GM18499 (cell line): Measurements from ENCODE around the gene CTNNA2.

Source experiments
- ATAC-seq: cut with Tn5 transposase; IDR thresholded peaks from one replicate; pipeline ENCODE4 v1.9.1; 2021; ENCODE audit warnings: moderate number of reproducible peaks; ENCODE audit not compliant: insufficient read depth, unreplicated experiment

CTNNA2 gene

DNA sequence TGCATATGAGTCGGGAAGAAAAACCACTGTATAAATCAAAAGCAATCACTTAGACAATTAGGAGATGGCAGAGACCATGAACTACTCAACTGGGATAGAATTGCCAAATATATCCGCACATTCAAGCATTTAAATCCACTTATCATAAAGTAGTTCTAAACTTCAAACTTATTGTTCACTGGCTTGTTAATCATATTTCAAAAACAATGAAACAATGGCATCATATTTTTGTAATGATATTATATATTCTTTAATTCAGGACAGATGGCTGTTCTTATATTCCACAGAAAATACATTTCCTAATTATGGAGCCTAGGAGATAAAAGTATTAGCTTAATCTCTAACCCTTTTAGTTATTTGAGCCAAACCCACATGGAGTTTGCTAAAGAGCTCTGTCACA lies 263.6 kb downstream of the CTNNA2 start:
- ATAC-seq: no peak

DNA sequence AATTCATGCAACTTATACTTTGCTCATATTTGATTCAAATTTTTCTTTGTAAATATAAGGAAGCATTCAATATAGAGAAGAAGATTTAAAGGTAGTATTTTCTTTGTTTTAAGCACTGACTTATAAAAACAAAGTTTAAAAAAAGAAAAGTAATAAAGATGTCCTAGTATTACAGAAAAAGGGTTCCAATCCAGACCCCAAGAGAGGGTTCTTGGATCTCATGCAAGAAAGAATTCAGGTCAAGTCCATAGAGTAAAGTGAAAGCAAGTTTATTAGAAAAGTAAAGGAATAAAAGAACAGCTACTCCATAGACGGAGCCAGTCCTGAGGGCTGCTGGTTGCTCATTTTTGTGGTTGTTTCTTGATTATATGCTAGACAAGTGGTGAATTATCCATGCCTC lies 267.9 kb downstream of the CTNNA2 start:
- ATAC-seq: no peak

DNA sequence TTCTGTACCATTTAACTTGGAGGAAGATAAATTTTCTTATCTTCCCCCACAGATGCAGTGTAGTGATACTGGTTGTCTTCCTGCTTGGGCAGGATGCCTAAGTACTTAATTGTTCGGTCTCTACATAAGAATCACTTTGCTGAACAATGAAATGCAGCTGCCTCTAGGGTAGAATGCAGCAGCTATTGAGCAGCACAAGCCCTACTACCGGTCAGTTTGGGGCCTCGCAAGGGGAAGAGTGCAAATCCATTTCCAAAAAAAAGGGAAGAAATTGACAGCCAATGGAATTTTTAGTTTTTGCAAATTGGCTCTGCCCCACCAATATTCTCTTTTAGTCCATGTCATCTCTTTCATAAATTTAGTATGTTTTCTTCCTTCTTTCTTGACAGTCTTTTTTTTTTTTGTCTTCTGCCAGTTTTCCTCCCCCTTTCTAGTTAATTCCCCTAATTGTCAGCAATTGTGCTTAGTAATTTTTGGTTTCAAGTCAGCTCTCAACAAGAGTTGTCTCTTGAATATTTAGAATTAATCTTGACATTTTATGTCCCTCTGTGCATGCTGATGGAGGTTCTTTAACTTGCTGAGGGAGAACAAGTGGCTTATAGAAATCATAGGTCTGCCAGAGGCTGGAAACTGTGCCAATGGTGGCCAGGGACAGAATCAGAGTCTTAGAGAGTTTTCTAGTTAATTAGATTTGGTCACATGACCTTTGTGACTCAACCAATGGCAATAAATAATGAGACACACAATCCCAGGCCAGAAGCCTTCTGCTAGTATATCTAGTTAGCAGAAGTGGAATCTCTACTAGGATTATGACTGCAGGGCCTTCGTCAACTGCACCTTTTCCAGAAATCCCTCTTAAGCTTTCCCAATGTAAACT lies 270.0 kb downstream of the CTNNA2 start:
- no peak for ATAC-seq

DNA sequence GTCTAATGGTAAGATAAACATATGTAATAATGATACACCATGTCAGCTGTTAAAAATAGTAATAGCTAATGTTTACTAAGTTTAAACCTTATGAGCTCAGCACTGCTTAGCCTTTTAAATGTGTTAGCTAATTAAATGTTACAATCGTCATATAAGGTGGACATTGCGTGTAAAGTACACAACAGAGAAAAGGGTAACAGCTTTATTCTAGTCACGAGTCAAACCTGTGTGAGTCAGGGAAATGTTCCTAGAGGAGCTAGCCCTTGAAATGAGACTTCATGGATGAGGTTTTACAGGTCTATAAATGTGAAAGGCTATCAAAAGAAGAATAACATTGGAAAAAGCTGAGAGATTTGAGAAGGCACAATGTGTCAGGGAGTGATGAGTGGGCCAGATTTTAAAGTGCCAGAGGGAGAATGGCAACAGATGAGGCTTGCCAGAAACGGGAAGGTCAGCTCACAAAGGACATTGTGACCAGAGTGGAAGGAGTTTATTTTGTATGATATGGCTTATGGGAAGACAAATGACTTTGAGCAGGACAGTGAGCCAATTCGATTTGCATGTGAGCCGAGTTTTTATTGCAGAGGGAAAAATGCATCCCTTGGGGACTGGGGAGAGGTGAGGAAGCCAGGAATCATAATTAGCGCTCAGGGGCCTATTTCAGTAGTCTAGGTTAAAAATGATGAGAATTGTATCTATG lies 276.3 kb downstream of the CTNNA2 start:
- ATAC-seq: no peak

DNA sequence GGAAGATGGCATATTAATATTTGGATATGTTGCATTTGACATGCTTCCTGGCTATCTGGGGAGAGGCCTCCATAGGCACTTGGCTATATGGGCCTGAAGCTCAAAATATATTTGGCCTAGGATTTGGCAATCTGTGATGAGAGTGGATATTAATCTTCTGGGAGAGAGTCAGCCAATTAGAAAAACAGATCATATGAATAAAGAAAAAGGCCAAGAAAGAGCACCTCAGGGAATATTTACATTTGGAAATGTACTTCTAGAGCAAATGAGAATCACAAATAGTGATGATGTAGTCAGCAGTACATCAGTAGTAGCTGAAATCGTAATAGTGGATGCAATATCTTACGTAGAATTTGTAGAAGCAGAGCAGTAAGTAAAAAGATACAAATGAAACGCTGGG lies 277.0 kb downstream of the CTNNA2 start:
- no peak for ATAC-seq

DNA sequence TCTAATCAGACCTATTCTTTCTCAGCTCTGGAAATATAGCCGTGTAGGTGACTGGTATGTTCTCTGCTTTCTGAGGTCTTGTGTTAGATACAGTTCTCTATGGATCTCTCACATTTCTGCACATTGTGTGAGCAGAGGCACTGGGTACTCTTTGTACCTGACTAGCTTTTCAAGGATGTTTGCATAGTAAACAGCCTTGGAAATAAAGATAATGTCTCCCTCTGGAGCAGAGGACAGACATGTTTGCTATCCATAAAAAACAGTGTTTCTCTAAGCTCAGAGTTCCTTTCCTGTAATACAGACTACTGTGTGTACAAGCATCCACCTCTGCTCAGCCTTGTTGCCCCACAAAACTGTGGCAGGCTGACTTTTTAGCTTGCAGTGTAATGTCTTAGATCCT lies 279.2 kb downstream of the CTNNA2 start:
- no peak for ATAC-seq

DNA sequence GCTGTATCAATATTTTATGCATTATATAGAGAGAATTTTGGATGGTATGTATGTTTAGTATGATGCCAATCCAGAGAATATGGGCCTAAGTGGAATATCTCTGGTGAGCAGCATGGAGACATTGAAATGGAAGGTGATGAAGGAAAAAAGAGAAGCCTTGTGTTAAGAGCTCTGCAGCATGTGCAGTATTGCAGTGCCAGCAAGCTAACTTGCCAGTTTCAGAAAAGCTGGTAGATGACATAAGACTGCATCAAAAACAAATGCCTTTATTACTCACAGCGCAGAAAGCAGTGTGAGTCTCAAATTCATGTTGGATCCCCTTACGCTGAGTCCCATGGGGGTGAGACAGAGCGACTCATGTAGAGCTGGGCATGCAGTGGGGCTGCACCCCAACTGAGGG lies 280.2 kb downstream of the CTNNA2 start:
- ATAC-seq: no peak

DNA sequence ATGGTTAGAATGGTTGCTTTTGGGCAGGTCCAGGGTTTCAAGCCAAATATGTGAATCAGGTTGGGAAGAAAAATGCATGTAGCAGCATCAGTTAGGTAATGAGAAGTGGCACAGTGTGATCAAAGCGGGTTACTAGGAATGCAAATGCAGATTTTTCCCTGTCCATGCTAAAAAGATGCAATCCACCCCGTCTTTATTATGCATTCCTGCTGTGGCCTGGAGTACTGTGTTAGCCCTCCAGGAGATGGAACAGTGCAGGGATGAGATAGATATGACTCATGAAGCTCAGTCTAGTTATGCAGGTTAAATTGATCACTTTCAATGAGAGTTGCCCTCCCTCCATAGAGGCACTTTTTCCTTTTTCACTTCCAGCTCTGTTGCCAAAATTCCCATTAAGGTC lies 283.8 kb downstream of the CTNNA2 start:
- no peak for ATAC-seq

DNA sequence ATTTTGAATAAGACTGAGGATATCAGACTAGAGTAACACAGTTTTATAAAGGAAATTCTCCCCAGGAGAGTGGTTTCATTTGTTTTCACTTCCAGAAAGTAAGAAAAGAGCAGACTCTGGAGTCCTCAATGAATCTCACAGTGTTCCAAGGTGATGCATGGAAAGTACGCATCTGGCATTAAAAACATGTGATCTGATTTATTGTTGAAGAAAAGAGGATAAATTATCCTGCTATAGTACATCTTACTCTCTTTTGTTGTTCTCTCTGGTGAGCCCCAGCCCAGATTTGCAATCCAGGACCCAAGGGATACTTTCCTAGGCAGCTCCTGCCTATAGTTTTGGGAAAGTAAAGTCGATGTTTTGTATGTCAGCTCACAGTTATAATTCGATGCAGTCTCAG lies 285.9 kb downstream of the CTNNA2 start:
- ATAC-seq: no peak

DNA sequence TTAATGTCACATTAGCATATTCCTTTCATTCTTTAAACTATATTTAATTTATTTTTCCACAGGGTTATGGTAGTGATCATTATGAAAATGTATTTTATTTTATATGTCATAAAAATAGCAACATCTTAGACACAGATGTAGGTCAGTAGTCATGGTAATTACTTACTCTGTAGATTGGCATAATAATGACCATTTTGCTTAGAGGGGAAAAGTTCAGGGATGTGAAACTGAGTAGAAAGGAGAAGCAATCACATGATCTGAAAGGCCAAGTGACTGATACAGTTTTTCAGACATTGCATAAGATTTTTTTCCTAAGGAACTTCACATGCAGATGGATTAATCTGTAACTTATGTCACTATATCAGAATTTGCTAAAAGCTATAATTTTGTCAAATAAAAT lies 286.9 kb downstream of the CTNNA2 start:
- ATAC-seq: no peak

DNA sequence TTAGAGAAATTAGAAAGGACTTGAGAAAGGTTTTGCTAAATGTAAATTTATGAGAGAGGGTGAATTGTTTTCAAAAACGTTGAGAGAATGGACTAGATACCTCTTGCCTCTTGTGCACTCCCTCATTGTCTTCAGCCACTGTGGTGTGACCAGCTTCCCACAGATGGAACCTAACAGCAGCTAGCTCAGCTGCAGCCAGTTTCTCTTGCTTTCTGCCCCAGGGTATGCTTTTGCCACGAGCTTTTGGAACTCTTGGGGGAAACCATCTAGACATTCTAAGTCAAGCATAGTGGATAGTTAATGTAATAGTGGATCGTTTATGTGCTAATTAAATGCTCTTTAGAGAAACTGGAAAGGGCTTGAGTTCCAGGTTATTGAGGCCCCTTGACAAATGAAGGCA lies 288.2 kb downstream of the CTNNA2 start:
- no peak for ATAC-seq

DNA sequence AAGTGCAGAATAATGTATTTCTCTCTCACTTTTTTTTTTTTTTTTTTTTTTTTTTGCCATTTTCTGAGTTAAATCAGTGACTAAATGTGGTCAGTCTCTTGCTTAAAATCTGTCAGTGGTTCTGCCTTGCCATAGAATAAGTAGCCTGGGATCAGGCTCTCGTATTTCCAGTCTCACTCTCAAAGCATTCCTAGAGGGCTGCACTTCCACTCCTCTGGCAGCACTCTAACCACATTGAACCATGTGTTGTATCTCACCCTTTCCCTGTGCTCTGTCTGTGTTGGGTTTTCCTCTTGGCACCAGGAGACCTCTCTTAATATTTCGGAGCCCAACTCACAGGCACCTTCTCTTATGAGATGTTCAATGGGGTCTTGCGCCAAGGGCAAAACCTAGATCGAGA lies 304.4 kb downstream of the CTNNA2 start:
- ATAC-seq: no peak

DNA sequence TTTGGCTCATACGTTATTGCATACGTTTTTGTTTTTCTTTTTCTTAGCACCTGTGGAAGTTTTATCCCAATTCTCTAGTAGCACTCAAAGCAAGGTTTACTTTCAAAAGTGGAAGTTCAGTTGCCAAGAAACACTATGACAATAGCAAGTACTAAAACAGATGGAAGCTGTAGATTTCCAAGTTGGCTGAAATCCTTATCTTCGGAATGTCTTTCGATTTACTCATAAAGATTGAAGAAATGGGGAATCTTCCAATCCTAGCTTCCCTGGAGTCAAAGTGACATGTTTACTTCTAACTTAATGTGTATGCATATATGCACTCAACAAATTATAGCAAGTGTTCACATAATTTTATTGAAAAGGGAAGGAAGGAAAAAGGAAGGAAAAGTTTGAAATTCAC lies 307.4 kb downstream of the CTNNA2 start:
- no peak for ATAC-seq

DNA sequence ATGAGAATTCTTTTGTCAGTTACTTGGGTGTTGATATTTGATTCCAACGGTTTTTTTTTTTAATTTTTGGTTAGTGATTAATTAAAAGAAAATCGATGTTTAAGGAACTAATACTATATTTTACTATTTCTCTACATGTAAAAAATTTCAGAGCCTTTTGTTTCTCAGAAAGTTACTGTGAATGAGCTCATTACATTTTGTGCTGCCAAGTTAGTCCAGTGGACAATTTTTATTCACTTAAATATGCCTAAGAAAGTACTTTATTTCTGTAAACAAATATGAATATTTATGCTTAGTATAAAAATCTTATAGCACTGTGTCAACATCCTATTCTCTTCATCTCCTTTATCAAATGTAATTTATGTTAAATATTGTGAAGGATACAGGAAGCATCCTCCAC lies 309.3 kb downstream of the CTNNA2 start:
- no peak for ATAC-seq

DNA sequence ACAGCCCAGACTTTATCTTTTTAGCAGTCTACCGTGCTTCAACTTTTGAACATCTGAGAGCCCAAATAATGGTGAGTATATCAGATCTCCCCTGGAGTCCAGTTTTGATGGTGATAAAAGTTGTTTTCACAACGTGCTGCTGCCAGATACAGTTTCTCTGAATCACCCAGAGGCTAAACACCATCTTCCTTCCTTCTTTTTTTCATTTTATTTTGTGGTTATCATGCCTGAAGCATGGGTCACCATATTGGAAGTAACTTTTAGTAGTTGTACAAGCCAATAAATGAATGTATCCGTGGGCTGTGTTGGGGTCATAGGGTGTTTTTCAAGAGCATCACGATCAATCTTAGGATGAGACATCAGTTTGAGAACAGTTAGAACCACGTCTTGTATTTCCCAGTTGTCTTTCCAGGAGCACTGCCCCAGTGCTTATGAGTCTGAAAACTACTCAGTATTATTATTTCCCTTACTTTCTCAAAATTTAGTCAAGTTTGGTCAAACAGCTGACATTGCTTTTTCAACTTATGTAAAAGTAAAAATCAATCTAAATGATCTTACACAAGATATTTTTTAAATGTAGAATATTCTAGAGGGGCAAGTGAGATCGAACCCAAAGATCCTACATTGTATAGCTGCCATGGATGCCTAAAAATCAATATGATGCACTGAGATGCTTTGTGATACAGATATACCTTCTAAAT lies 311.4 kb downstream of the CTNNA2 start:
- no peak for ATAC-seq

DNA sequence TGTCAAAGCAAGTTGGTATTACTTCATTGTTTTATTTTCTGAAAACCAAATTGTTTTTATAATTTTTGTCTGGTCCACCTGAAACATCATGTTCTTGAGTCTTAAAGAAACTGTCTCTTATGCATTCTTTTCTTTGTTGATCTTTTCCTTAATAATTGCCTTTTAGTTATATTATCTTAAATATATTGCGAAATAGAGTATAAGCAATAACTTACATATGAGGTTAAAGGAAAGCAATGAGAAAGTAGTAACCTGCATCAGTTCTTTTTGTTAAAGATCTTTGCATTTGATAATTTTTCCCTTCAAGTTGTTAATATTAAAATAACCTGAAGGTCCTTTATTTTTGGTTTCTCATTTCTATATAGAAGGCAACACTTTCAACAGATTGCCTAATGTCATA lies 315.0 kb downstream of the CTNNA2 start:
- no peak for ATAC-seq

DNA sequence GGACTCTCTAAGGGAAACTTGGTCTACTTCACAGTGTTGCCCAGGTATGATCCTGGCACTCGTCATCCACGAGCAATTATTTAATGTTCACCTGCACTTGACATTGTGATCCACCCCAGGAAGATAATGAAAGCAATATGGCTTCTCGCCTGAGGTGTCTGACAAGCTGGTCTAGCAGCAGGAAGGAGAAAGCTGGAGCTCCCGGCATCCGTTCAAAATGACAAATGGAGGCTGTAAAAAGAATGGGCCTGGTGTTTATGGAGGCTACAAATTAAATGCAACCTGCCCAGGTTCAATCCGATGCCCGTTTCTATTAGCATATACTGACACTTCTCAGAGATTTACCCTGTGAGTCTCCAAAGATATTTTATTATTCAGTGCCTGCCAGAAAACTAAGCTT lies 317.6 kb downstream of the CTNNA2 start:
- no peak for ATAC-seq

DNA sequence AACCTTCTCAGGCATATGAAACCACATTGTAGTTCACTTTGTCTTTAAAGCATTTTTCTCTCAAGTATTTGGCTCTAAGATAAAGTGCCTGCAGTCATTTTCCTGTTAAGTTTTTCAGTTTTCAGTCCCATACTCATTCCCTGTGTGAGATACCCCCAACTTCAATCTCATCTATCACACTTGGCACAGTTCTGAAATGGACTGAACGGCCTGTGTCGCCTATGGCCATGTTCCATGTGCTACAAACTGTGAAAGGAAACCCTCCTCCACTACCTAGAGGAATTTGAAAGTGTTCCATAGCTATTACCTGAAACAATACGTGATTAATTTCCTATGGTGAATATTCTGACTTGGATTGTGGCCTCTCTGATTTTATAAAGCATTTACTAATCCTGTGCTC lies 319.1 kb downstream of the CTNNA2 start:
- no peak for ATAC-seq

DNA sequence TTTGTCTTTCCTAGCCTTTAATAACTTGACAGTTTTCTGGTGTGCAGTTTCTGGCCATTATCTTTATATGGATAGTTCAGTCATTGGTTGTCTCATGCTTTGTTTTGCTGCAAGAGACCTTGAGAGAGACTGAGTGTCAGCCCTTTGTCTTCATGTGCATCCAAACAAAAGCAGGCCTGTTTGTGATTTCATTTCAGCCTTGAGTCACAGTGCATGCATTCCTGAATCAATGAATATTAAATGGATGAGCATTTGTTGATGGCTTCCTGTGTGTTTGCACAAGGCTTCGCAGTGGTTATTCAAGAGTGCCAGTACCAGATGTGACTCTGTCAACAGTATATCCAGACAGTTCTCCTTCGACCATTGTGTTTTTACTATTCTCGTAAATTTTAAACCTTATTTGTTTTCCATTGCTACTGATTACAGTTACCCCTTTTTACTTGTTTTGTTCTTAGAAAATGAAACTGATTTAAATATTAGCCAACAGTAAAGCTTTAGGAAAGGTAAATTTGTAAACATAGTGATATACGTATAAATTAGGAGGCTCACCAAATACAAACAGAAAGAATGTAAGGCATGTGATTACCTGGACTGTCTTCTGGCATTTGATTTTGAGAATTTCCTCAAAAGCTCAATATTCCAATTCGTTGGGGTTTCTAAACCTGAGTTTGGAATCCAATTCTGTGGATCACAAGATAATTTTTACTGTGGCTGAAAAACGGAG lies 319.8 kb downstream of the CTNNA2 start:
- ATAC-seq: no peak

DNA sequence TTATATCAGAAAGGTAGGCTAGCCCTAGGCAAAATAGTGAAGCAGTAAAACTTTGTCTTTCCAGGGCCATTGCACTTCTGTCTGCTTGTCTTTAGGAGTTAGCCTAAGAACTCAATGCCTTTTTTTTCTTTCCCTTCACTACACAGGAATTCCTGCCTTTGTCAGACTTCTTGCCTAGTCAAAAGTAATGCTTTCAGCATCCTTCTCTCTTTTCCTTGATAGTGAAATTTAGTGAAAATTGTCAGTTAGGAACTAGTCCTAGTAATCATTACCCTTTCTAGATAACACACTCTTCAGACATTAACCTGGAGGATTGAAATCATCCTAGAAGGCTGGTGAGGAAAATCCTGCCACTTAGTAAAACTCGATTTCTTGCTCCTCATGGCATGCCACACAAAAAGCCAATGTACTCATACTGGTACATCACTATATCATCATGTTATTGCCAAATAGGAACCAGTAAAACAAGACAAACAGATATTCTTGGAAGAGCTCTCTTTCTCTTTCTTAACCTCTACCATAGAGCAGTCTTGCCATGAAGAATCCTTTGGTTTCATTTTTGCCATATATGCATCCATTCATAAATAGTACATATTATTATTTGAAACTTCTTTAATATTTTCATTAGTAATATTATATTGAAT lies 320.5 kb downstream of the CTNNA2 start:
- no peak for ATAC-seq
